H1 (cell line): Measurements from ENCODE around the gene DTX3. TPM values are rescaled to one million over a fixed set of nuclear protein-coding genes. Genes with fewer than 3 reads are reported as not detected.
A peak's percentile ranks its signal among the peaks of the same experiment; 100 is the strongest.

Experiments
- CTCF ChIA-PET: fragments of 300-600 bp; sonication (Branson Sonifier 250); formaldehyde crosslinking; loops from one replicate; lab custom pipeline; 2021; ENCODE audit not compliant: partially characterized antibody; lab: Charles Lee
- POLR2A ChIA-PET: fragments of 300-600 bp; sonication (Branson Sonifier 250); formaldehyde crosslinking; loops from one replicate; lab custom pipeline; 2021; ENCODE audit warnings: inconsistent platforms; ENCODE audit not compliant: partially characterized antibody; lab: Charles Lee
- DNase-seq, 2 experiments: peaks; one replicate each; pipeline versions ENCODE4 v3.0.0 to v3.0.0-alpha.2; 2010 to 2022; ENCODE audit warnings: low spot score in 2 of 2, low read depth in 1 of 2, mixed read lengths in 1 of 2
- FAIRE-seq: peaks from 2 replicates; lab custom pipeline; 2011; peaks lifted over from hg19 to GRCh38; lab: Jason Lieb, UNC
- H2AFZ ChIP-seq: 2 replicates; pipeline ENCODE4 v1.8.1; 2012; ENCODE audit warnings: low read length, inconsistent platforms
- H2AK5ac ChIP-seq: 2 replicates; pipeline ENCODE4 v1.6.1; 2013; ENCODE audit warnings: low read depth, low read length
- H2BK120ac ChIP-seq: replicated peaks from 2 replicates; pipeline ENCODE3; 2013; ENCODE audit warnings: low read depth, low read length, inconsistent platforms
- H2BK12ac ChIP-seq: 2 replicates; pipeline ENCODE4 v1.6.1; 2013; ENCODE audit warnings: low read depth, low read length
- H2BK15ac ChIP-seq: 2 replicates; pipeline ENCODE4 v1.6.1; 2013; ENCODE audit warnings: low read length
- H2BK20ac ChIP-seq: 2 replicates; pipeline ENCODE4 v1.6.1; 2013; ENCODE audit warnings: low read length
- H2BK5ac ChIP-seq: 2 replicates; pipeline ENCODE4 v1.6.1; 2013; ENCODE audit warnings: low read depth, low read length
- H3K14ac ChIP-seq: 2 replicates; pipeline ENCODE4 v1.6.1; 2013; ENCODE audit warnings: inconsistent platforms; ENCODE audit not compliant: insufficient read length
- H3K18ac ChIP-seq: 2 replicates; pipeline ENCODE4 v1.6.1; 2013; ENCODE audit warnings: low read length; ENCODE audit errors: extremely low read depth
- H3K23ac ChIP-seq: 2 replicates; pipeline ENCODE4 v1.6.1; 2013; ENCODE audit warnings: inconsistent platforms; ENCODE audit not compliant: insufficient read length
- H3K23me2 ChIP-seq: 2 replicates; pipeline ENCODE4 v1.6.1; 2013; ENCODE audit warnings: low read depth, low read length
- H3K27ac ChIP-seq: 2 replicates; pipeline ENCODE4 v1.6.1; 2011; ENCODE audit warnings: low read depth, low read length, inconsistent platforms
- H3K27me3 ChIP-seq, 4 experiments: replicated peaks in 1 of 4; 1 replicate in 1 of 4; 2 replicates in 3 of 4; pipeline versions ENCODE4 v1.6.1 to v1.8.1; 2011 to 2013; ENCODE audit warnings: low read length in 3 of 4, mild to moderate bottlenecking in 3 of 4, inconsistent platforms in 2 of 4, mixed read lengths in 2 of 4, moderate library complexity in 1 of 4; ENCODE audit not compliant: control insufficient read depth in 3 of 4, insufficient read depth in 3 of 4; ENCODE audit errors: extremely low read depth in 1 of 4
- H3K36me3 ChIP-seq, 4 experiments: 2 replicates each; pipeline versions ENCODE4 v1.6.1 to v1.8.1; 2011 to 2013; ENCODE audit warnings: mild to moderate bottlenecking in 4 of 4, low read length in 3 of 4, moderate library complexity in 2 of 4, control low read depth in 1 of 4, inconsistent platforms in 1 of 4; ENCODE audit not compliant: insufficient read depth in 4 of 4, control insufficient read depth in 2 of 4
- H3K4ac ChIP-seq: replicated peaks from 2 replicates; pipeline ENCODE3; 2013; ENCODE audit warnings: low read length, low read depth, mixed read lengths, inconsistent platforms; ENCODE audit not compliant: insufficient read length
- H3K4me1 ChIP-seq, 4 experiments: replicated peaks in 1 of 4; 1 replicate in 1 of 4; 2 replicates in 3 of 4; pipeline versions ENCODE4 v1.6.1 to v1.8.1; 2011 to 2013; ENCODE audit warnings: low read length in 3 of 4, inconsistent platforms in 2 of 4, mixed read lengths in 1 of 4; ENCODE audit not compliant: insufficient read depth in 4 of 4, control insufficient read depth in 3 of 4
- H3K4me2 ChIP-seq, 2 experiments: 2 replicates each; pipeline versions ENCODE4 v1.6.1 to v1.8.1; 2011 to 2013; ENCODE audit warnings: low read depth in 2 of 2, low read length in 2 of 2, control low read depth in 1 of 2, inconsistent platforms in 1 of 2, mild to moderate bottlenecking in 1 of 2; ENCODE audit not compliant: insufficient read depth in 1 of 2
- H3K4me3 ChIP-seq, 4 experiments: fragments of 200-600, 300-600 bp in 1 of 4; sonication (generic), shearing (Covaris generic), sonication (Bioruptor Twin) in 1 of 4; 2 replicates each; pipeline versions ENCODE4 v1.5.1 to v1.8.1; 2011 to 2016; ENCODE audit warnings: low read length in 4 of 4, low read depth in 3 of 4, control low read depth in 2 of 4, inconsistent platforms in 2 of 4, mild to moderate bottlenecking in 2 of 4, mixed read lengths in 1 of 4, moderate library complexity in 1 of 4; ENCODE audit not compliant: insufficient read depth in 2 of 4; ENCODE audit errors: extremely low read depth in 1 of 4
- H3K56ac ChIP-seq: replicated peaks from 2 replicates; pipeline ENCODE3; 2013; ENCODE audit warnings: low read depth, mild to moderate bottlenecking, mixed read lengths, low read length, inconsistent platforms; ENCODE audit not compliant: insufficient read length
- H3K79me1 ChIP-seq: 2 replicates; pipeline ENCODE4 v1.6.1; 2013; ENCODE audit warnings: low read depth, low read length, control low read depth
- H3K79me2 ChIP-seq, 2 experiments: 2 replicates each; pipeline versions ENCODE4 v1.6.1 to v1.8.1; 2012 to 2013; ENCODE audit warnings: low read length in 2 of 2, mild to moderate bottlenecking in 2 of 2, inconsistent platforms in 1 of 2; ENCODE audit not compliant: insufficient read depth in 2 of 2, control insufficient read depth in 1 of 2
- H3K9ac ChIP-seq, 4 experiments: replicated peaks in 1 of 4; 1 replicate in 1 of 4; 2 replicates in 3 of 4; pipeline versions ENCODE4 v1.6.1 to v1.8.1; 2011 to 2013; ENCODE audit warnings: low read depth in 3 of 4, low read length in 3 of 4, control low read depth in 2 of 4, mild to moderate bottlenecking in 2 of 4, moderate library complexity in 2 of 4, inconsistent platforms in 1 of 4; ENCODE audit errors: extremely low read depth in 1 of 4
- H3K9me3 ChIP-seq, 2 experiments: 2 replicates each; pipeline versions ENCODE4 v1.6.1 to v1.8.1; 2012 to 2013; ENCODE audit warnings: mild to moderate bottlenecking in 2 of 2, moderate library complexity in 2 of 2, control low read depth in 1 of 2, inconsistent platforms in 1 of 2, low read depth in 1 of 2, low read length in 1 of 2, mixed read lengths in 1 of 2; ENCODE audit not compliant: insufficient read depth in 2 of 2
- H4K20me1 ChIP-seq, 2 experiments: replicated peaks in 1 of 2; 2 replicates each; pipeline versions ENCODE3 to v1.8.1; 2011 to 2013; ENCODE audit warnings: inconsistent platforms in 2 of 2, low read length in 2 of 2, mild to moderate bottlenecking in 1 of 2; ENCODE audit not compliant: insufficient read depth in 2 of 2, control insufficient read depth in 1 of 2
- H4K5ac ChIP-seq: 2 replicates; pipeline ENCODE4 v1.6.1; 2013; ENCODE audit warnings: low read length, low read depth, mixed read lengths, inconsistent platforms; ENCODE audit not compliant: insufficient read length
- H4K8ac ChIP-seq: 2 replicates; pipeline ENCODE4 v1.8.0; 2013; ENCODE audit warnings: mild to moderate bottlenecking, moderate library complexity, low read length, inconsistent platforms; ENCODE audit not compliant: insufficient read depth; ENCODE audit errors: extremely low read depth
- H4K91ac ChIP-seq: replicated peaks from 2 replicates; pipeline ENCODE3; 2013; ENCODE audit warnings: low read length, mixed read lengths, inconsistent platforms; ENCODE audit not compliant: insufficient read length
- BACH1 ChIP-seq: IDR thresholded peaks from 2 replicates; pipeline ENCODE4 v1.6.1; 2012; ENCODE audit warnings: low read length, improper control_type of control experiment
- CBX5 ChIP-seq: fragments of 300-800, 300-1000 bp; sonication (generic); IDR thresholded peaks from 2 replicates; pipeline ENCODE4 v1.7.1; 2016; ENCODE audit warnings: antibody characterized with exemption, low read length, low read depth
- CREB1 ChIP-seq: IDR thresholded peaks from 2 replicates; pipeline ENCODE4 v1.6.1; 2012; ENCODE audit warnings: inconsistent platforms
- GTF2F1 ChIP-seq: IDR thresholded peaks from 2 replicates; pipeline ENCODE4 v1.6.1; 2012; ENCODE audit warnings: low read depth, low read length, improper control_type of control experiment, borderline replicate concordance
- SIRT6 ChIP-seq: IDR thresholded peaks from one replicate; pipeline ENCODE4 v1.7.1; 2012; ENCODE audit warnings: low read length, inconsistent platforms
- SIX5 ChIP-seq: IDR thresholded peaks from 2 replicates; pipeline ENCODE4 v1.6.1; 2011; ENCODE audit warnings: mild to moderate bottlenecking, low read depth, low read length
- SP2 ChIP-seq: IDR thresholded peaks from 2 replicates; pipeline ENCODE4 v1.6.1; 2012; ENCODE audit warnings: mild to moderate bottlenecking, low read length, inconsistent platforms
- SUZ12 ChIP-seq: fragments of 200-600 bp; sonication (generic); IDR thresholded peaks from 2 replicates; pipeline ENCODE4 v1.6.1; 2012; ENCODE audit warnings: mild to moderate bottlenecking, inconsistent platforms, low read length, moderate library complexity, mixed read lengths
- USF2 ChIP-seq: IDR thresholded peaks from 2 replicates; pipeline ENCODE4 v1.6.1; 2011; ENCODE audit warnings: low read length, improper control_type of control experiment
- WGBS, 2 experiments: shearing (Covaris generic) in 1 of 2; methylation state at CpG; one replicate each; pipeline versions ENCODE4 v1.1.6 to v1.1.7; 2013 to 2015; ENCODE audit warnings: low lambda C conversion rate in 2 of 2, mixed read lengths in 2 of 2, inconsistent platforms in 1 of 2, low coverage in 1 of 2, missing lambda C conversion rate in 1 of 2; ENCODE audit not compliant: insufficient replicate concordance in 2 of 2, insufficient coverage in 1 of 2, insufficient read length in 1 of 2; ENCODE audit errors: extremely low coverage in 1 of 2, missing lambda C conversion rate in 1 of 2; 5-methylcytosine and 5-hydroxymethylcytosine counted together
- polyA plus RNA-seq, 7 experiments: library from polyadenylated mRNA; depleted of rRNA in 3 of 7; stranded (reverse) in 5 of 7; unstranded in 2 of 7; fragments of >200 nt in 5 of 7; fragments of 200-250 nt in 2 of 7; gene quantifications; 1 replicate in 5 of 7; 2 replicates in 1 of 7; 4 replicates in 1 of 7; pipeline versions ENCODE4 v1.2.1 to v1.2.3, GENCODE V29; 2011 to 2013; ENCODE audit warnings: missing spikeins in 2 of 7, mixed read lengths in 2 of 7
- total RNA-seq: library from RNA; stranded (reverse); fragmentation: NEBNext Ultra II Directional; extraction: Animal tissue kit (Norgen Biotek cat#: 25700); gene quantifications from 2 replicates; pipeline ENCODE4 v1.2.1, GENCODE V29; 2021

The DTX3 gene
- total and polyA plus RNA-seq, 2 of the 8 experiments (the other 6 are each of a cell fraction or from before 2014, with no cell fraction given): 41.8 to 92.5 TPM

- TF ChIP-seq SP2 (no peak), SUZ12 (no peak), USF2 (no peak), CREB1 (no peak), SIX5 (no peak), BACH1 (no peak), SIRT6 (no peak), GTF2F1 (no peak), CBX5 (no peak)
- Histone ChIP-seq H3K18ac (no peak overlapping the region), H2BK20ac (no peak overlapping the region), H4K91ac (no peak overlapping the region), H3K27me3 (peaks cover 0 to 15% (median 7%) of the 10 kb centered on the region in 4 experiments; a peak in 5 of 7 replicates), H3K14ac (no peak overlapping the region), H3K4ac (no peak overlapping the region), H3K23ac (no peak overlapping the region), H3K4me1 (peaks cover 7 to 12% (median 11%) of the 10 kb centered on the region in 4 experiments), H3K36me3 (peaks cover 5 to 14% (median 8%) of the 10 kb centered on the region in 4 experiments; a peak in 4 of 8 replicates), H3K23me2 (peaks cover 25% of the 10 kb centered on the region), H2BK15ac (no peak overlapping the region), H3K27ac (no peak overlapping the region), H3K4me2 (peak overlapping the region; percentile 80 to 83), H2BK5ac (no peak overlapping the region), H3K79me1 (no peaks in the 10 kb centered on the region; the same call in 1 of the 2 replicates), H4K20me1 (peaks cover 0 to 2% of the 10 kb centered on the region in 2 experiments), H2BK12ac (no peak overlapping the region), H2AFZ (no peak overlapping the region), H3K9me3 (no peaks in the 10 kb centered on the region), H4K5ac (no peak overlapping the region), H3K56ac (no peak overlapping the region), H3K4me3 (peak overlapping the region; percentile 53 to 84 (median 78); a peak in 5 of 8 replicates), H3K9ac (no peak overlapping the region; a peak in 1 of 7 replicates), H4K8ac (no peak overlapping the region), H2AK5ac (no peak overlapping the region), H2BK120ac (no peak overlapping the region), H3K79me2 (peaks cover 0 to 10% of the 10 kb centered on the region in 2 experiments; a peak in 1 of 4 replicates)
- POLR2A ChIA-PET: interaction anchor here (1.1 to 7.7 kb wide), 10 partner anchors 9 to 154 kb away, joined by 3 to 60 read pairs (median 4); partner anchors contain the start of genes AGAP2, PIP4K2C and TSPAN31
- CTCF ChIA-PET: interaction anchor here (0.6 to 12.5 kb wide), 9 partner anchors 14 to 1744 kb away, joined by 3 to 124 read pairs (median 4); partner anchors contain the start of gene PIP4K2C
- 88% methylated on average over 4 of the region's 4 CpGs; no CpG with 5 or more reads in 1 of the 2 experiments for WGBS, 2 experiments
- DNase-seq: no peak
- no peak for FAIRE-seq
Observed at GRCh38 chr12:57605811-57606311, 1.2 kb downstream of the DTX3 start.
